Choroid plexus epithelial cell (primary cell): Measurements from ENCODE around the gene DNMT3A.
A peak's percentile ranks its signal among the peaks of the same experiment; 100 is the strongest.

Source experiments
- DNase-seq: peaks from one replicate; pipeline ENCODE4 v3.0.0-alpha.2; 2010; ENCODE audit warnings: low read depth
- H3K4me3 ChIP-seq: 2 replicates; pipeline ENCODE4 v1.5.1; 2011; ENCODE audit warnings: low read depth, mild to moderate bottlenecking, control low read depth, low read length, moderate library complexity
- TF ChIP-seq, protein P1 (sequence below): conservative IDR thresholded peaks from 2 replicates; pipeline ENCODE4 v1.5.1; 2011; ENCODE audit warnings: low read depth, mild to moderate bottlenecking, control low read depth, inconsistent platforms, low read length, moderate library complexity

DNMT3A gene

DNA sequence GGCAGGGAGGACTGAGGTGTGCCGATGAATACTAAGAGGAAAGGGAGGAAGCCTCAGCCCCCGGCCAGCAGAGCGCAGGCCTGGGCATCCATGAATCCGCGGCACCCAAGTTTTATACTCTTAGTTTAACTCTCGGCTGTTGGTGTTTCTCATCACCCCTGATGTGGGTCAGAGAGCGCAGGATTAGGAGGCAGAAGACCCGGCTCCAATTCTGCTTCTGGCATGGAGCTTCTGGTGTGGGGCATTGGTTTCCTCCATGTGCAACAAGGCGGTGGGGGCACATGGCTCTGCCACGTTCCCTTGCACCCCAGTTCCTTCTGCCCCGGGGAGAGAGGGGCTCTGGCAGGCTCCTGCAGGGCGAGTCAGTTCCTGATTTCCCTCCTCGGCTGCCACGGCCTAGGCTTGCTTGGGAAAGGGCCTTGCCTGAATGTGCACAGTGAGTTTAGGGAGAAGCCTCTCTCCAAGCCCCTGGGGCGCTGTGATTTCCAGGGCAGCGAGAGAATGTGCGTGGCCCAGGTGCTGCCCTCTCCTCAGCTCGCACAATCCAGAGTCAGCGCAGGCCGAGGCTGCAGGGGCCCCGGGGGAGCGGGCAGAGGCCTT lies 36.2 kb upstream of the DNMT3A start:
- TF ChIP-seq, protein P1, sequence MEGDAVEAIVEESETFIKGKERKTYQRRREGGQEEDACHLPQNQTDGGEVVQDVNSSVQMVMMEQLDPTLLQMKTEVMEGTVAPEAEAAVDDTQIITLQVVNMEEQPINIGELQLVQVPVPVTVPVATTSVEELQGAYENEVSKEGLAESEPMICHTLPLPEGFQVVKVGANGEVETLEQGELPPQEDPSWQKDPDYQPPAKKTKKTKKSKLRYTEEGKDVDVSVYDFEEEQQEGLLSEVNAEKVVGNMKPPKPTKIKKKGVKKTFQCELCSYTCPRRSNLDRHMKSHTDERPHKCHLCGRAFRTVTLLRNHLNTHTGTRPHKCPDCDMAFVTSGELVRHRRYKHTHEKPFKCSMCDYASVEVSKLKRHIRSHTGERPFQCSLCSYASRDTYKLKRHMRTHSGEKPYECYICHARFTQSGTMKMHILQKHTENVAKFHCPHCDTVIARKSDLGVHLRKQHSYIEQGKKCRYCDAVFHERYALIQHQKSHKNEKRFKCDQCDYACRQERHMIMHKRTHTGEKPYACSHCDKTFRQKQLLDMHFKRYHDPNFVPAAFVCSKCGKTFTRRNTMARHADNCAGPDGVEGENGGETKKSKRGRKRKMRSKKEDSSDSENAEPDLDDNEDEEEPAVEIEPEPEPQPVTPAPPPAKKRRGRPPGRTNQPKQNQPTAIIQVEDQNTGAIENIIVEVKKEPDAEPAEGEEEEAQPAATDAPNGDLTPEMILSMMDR: no peak
- no peak for DNase-seq
- no peak overlapping the region for H3K4me3 ChIP-seq

DNA sequence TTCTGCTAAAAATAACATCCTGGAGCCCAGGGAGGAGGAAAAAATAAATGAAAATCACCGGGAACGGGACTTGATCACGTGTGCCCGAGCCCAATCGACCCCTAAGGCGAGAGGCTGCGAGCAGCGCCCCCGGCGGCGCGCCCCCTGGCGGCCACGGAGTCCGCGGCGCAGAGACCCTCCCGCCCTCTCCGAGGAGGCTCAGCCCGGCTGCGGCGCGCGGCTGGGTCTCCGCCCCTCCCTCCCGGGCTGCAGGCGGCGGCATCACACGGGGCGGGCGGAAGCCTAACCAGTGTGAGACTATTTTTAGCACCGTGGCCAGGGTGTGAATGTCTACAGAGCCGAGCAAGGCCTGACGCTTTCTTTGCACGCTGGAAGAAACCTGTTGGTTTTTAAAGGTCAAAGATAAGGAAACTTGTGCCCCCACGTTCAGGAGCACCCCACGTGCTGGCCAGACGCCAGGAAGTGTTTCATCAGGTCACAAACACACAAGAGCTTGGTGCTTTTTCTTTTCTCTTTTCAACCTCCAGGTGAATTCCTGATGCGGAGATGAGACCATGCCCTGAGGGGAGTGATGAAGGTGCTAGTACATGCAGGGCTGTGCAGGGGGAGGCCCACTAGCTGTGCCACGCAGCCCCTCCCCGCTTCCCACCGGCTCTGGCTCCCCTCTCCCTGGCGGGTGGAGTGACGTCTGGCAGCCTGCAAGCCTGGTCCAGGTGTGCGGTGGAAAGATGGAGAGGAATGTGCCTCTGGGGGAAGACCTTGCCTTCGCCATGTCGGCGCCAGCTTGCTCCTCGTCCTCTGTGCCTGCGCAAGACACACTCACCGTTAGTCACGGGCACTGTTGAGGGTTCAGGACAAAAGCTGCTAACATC lies 35.3 kb upstream of the DNMT3A start:
- peak; percentile 89 for DNase-seq
- H3K4me3 ChIP-seq: peak overlapping the region; percentile 7
- TF ChIP-seq, protein P1: peak; percentile 58

DNA sequence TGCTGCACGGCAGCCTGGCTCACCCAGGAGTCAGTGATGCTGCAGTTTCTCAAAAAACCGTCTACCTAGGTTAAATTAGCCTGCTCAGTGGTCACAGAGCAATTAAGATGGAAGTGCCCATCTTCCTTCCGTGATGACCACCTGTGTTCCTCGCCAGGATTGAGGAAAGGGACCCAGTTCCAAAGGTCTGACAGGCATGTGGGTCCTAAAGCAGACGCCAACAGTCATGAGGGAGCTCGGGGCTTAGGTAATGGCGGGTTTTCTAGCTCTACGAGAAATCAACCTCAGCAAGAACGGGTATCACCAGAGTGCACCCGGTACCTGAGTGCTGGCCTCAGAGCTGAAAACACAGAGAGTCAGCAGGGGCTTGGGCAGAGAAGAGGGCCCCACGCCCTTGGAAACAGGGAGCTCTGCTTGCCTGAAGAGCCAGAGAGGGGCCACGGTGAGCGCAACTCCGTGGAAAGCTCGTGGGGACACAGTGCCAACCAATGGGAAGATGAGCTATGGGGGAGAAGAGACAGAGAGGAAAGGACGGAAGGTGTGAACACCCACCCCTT lies 34.3 kb upstream of the DNMT3A start:
- H3K4me3 ChIP-seq: no peak overlapping the region
- DNase-seq: no peak
- TF ChIP-seq, protein P1: no peak

DNA sequence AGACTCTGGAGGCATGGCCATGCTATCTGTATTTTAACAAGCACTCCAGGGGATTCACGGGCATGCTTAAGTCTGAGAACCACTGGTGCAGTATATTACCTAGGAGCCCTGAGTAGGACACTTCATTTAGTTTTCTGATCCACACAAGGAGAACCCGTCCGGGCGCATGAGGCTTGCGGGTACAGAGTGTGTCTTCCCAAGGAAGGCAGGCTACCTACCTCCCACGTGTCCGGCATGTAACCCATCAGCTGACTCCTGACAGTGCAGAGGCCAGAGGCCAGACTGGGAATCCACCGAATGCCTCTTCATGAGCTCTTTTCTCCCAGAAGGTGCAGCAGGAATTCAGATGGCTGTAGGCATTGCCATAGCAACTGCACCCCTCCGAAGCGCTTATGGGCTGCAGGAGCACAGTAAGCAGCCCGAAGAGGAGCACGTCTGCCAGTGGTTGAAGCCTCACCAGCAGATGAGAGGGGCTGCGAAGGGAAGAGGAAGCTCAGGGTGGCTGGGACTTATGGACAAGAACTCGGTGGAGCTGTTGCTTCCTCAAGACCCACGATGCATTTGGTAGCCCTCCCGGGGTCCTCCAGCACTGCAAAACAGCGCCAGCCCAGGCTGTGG lies 33.8 kb upstream of the DNMT3A start:
- DNase-seq: no peak
- TF ChIP-seq, protein P1: no peak
- H3K4me3 ChIP-seq: no peak overlapping the region

DNA sequence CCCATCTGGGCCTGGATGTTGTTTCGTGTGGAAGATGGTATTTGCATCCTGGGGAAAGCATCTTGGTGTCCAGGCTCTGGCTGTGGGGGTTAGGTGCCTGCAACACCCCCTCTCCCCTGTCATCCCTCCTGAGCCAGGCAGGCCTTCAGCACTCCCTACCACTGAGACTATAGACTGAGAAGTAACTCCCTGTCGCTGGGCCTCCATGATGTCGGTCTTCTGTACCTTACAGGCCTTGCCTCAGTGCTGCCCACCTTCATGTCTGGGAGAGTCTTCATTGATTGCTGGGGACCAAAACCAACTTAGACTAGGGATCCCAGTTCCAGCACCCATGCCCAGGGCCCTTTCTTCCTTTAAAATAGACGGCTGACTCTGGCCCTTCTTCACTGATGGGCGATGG lies 33.1 kb upstream of the DNMT3A start:
- no peak for DNase-seq
- H3K4me3 ChIP-seq: no peak overlapping the region

DNA sequence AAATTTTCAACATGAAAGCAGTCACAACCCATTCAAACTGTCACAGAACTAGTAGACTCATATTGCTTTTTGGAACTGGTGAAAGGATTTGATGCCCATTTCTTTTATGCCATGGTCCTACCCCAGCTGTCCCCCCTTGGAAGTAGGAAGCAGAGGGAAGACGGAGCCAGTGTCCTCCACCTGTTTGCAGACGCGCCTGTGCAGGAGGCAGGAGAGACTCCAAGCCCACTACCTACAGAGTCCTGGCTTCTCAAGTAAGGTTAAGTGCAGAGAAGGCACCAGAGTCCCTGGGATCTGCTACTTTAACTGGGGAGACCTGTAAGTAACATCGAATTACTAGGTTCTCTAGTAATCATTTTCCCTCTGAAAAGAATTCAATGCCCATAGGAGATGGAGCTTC lies 32.7 kb upstream of the DNMT3A start:
- TF ChIP-seq, protein P1: no peak
- DNase-seq: no peak
- H3K4me3 ChIP-seq: no peak overlapping the region

More for the DNA sequence above, 33.1 kb upstream of the DNMT3A start:
- TF ChIP-seq, protein P1: no peak
